GM21737 (cell line): Measurements from ENCODE around the gene CENPT.

Source experiments
- ATAC-seq: cut with Tn5 transposase; IDR thresholded peaks from one replicate; pipeline ENCODE4 v1.9.1; 2021; ENCODE audit warnings: mild to moderate bottlenecking, moderate library complexity; ENCODE audit not compliant: unreplicated experiment

CENPT gene

GRCh38 chr16:67814567-67814966, 32.9 kb downstream of the CENPT start:
- ATAC-seq = no peak

- no peak for ATAC-seq
These were observed 35.6 kb downstream of the CENPT start for GRCh38 chr16:67811899-67812298.

GRCh38 chr16:67807148-67807682, 40.3 kb downstream of the CENPT start:
- ATAC-seq = no peak

- peak; percentile 91 for ATAC-seq
These were observed 40.9 kb downstream of the CENPT start, which contains the start of the genes RANBP10 and TSNAXIP1 for GRCh38 chr16:67806428-67807147. RANBP10 (minus strand) TSS chr16:67806560; CDS start chr16:67806536, 24 bp downstream. TSNAXIP1 (plus strand) TSS chr16:67806889; CDS start chr16:67807150, 261 bp downstream.

- no peak for ATAC-seq
These were observed 41.6 kb downstream of the CENPT start for GRCh38 chr16:67805718-67806427.

- no peak for ATAC-seq
These were observed 42.5 kb downstream of the CENPT start for GRCh38 chr16:67804853-67805542.

DNA sequence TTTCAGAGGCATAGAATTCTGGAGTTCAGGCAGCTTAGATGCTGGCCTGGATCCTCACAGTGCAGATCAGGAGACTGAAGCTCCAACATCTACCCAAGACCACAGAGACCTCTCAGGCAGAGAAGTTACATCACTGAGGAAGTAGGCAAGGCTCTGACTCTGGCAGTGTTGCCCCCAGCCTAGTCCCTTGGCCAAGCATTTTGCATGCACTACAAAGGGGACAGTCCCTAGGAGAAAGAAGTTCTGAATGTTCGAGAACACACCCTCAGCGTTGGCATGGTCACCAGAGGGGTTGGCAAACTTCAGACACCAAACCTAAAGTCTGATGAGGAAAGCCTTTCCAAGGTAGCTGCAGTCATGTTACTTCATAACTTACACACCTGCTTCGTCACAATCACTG, 43.6 kb downstream of the CENPT start:
- ATAC-seq = no peak

DNA sequence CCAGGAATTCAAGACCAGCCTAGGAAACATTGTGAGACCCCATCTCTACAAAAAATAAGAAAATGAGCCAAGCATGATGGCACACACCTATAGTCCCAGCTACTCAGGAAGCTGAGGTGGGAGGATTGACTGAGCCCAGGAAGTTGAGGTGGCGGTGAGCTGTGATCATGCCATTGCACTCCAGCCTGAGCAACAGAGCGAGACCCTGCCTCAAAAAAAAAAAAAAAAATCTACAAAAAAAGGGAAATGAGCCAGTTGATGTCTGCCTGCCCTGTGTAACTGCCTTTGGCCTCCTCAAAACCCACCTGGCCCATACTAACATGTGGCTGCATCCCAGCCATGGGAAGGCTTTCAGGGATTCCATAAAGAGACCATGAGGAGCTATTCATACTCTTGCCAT, 45.6 kb downstream of the CENPT start:
- ATAC-seq = no peak

DNA sequence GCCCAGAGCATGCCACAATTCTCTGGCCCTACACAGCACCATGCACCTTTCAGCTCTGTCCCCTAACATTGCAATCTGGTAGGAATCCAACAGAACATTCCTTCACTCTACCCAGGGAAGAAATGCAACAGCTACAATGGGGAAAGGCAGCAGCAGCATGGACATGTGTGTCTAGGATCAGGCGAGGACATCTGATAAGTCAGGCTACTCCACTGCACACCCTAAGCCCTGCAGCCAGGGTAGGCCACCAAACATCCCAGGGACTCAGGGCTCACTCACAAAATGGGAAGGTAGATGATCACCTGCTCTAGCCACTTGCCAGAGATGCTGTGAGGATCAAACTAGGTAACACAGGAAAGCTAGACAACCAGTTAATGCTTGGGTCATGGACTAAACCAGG, 46.3 kb downstream of the CENPT start:
- no peak for ATAC-seq

DNA sequence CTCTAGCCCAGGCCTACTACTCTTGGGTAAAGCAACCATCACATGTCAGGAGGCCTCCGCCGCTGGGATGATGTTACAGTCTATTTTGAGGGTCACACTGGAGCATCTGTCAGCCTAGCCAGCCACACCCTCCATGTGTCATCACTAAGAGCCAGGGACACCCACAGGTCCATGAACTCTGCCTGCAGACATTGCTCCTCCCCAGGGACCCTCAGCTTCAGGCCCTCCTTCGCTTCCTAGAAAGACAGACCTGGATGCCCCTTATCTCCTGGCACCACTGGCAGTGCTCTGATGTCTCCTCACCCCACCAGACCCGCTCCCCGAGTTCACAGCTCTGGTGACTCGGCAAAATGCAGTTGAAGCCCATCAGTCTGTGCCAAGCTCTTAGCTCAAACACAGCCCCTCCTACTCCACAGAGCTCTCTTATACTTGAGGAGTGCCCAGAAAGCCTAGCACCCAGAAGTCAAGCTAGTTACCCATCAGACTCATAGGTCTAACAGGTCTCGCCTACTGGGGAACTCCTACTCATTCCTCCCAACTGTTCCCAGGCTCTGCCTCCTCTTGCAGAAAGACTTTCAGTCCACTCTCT, 47.1 kb downstream of the CENPT start:
- no peak for ATAC-seq

- no peak for ATAC-seq
These were observed 51.3 kb downstream of the CENPT start for GRCh38 chr16:67796099-67796718.

DNA sequence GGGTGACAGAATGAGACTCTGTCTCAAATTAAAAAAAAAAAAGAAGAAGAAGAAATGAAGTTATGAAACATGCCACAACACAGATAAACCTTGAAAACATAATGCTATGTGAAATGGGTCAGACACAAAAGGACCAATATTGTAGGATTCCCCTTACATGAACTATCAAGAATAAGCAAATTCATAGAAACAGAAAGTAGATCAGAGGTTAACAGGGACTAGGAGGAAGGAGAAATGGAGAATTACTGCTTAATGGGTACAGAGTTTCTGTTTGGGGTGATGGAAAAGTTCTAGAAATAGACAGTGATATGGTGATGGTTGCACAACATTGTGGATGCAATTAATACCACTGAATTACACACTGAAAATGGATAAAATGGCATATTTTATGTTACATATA, 57.4 kb downstream of the CENPT start:
- ATAC-seq = no peak

DNA sequence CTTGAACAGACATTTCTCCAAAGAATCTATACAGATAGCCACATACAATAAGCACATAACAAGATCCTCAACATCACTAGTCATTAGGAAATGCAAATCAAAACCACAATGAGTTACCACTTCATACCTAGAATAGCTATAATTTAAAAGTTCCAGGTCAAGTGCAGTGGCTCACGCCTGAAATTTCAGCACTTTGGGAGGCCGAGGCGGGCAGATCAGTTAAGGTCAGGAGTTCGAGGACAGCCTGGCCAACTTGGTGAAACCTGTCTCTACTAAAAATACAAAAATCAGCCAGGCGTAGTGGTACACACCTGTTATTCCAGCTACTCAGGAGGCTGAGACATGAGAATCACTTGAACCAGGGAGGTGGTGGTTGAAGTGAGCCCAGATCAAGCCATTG, 61.0 kb downstream of the CENPT start:
- ATAC-seq = no peak

DNA sequence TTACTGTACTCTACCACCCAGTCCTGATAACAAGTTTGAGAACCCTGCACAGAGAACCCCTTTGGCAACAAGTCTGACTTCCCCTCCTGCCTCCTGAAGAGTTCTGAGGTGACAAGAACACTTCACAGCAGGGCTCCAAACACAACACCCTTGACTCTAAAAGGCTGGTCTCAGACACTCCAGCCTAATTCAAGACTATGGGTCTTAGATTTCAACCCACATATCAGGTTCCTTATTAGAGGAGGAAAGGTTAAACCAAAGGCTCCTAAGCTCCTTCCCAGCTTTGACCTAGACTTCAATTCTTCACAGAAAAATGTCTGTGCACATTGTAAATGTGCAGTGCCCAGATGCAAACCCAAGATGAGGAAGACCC, 64.2 kb downstream of the CENPT start:
- no peak for ATAC-seq

GRCh38 chr16:67782567-67783352, 64.7 kb downstream of the CENPT start:
- ATAC-seq = no peak

DNA sequence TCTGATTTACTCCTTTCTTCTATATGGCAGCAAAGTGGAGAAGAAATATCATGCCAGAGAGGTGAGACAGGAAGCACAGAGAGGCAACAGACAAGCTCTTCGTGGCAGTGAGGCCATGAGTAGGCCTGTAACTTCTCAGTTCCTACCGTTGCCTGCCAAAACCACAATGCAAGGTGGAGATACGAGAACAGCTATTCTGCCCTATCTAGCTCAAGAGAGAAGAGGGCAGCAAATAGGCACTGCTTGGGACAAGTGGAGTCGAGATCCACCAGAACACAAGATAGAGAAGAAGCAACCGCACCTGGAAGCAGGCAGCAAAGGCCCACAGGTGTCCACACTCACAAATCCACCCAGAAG, 66.0 kb downstream of the CENPT start:
- ATAC-seq = peak; percentile 54

DNA sequence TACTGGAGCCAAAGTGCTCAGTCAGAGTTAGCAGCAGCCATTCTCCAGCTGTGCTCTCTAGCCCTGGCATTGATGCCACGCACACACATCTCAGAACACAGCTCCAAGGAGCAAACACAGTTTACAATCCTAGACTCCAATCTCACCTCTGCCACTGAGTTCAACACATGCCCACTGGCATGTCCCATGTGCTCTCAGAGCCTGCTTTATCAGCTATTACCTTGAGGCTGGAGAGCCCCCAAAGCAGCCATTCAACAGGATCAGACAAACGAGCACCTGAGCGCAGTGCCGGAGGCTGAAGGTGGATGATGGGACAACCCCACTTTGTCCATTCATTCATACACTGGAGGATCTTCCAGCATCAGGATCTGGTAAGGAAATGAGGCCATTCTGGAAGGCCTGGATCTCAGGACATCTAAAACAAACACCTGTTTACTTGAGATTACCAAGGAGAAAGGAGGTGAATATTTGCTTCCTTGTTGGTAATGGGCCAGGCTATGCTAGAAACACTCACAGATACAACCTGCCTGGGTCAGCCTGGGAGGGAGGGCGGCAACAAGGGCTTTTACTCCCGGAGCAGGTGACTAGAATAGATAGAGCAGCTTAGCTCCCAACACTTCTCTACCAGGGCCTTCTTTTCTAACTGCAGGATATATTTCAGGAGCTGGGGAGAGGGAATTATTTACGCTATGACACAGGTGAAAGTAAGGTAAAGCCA, 66.5 kb downstream of the CENPT start:
- no peak for ATAC-seq

GRCh38 chr16:67779256-67780014, 68.1 kb downstream of the CENPT start:
- ATAC-seq = no peak
